GM12891 (cell line): ENCODE data around the gene LRRC59.

Source experiments
- POLR2A ChIP-seq: IDR thresholded peaks from 2 replicates; pipeline ENCODE4 v1.6.1; 2011; ENCODE audit warnings: low read depth, low read length, control low read depth
- POLR2AphosphoS5 ChIP-seq: IDR thresholded peaks from 2 replicates; pipeline ENCODE4 v1.6.1; 2011; ENCODE audit warnings: low read depth, low read length, control low read depth
- POU2F2 ChIP-seq: IDR thresholded peaks from 2 replicates; pipeline ENCODE4 v1.6.1; 2011; ENCODE audit warnings: low read depth, mild to moderate bottlenecking, control low read depth, low read length, moderate library complexity
- TAF1 ChIP-seq: IDR thresholded peaks from 2 replicates; pipeline ENCODE4 v1.6.1; 2011; ENCODE audit warnings: low read depth, low read length, control low read depth

GRCh38 chr17:50381260-50381815, 16.0 kb downstream of the LRRC59 start:
- no peak for TF ChIP-seq TAF1
- no peak for TF ChIP-seq POLR2A
- no peak for TF ChIP-seq POLR2AphosphoS5
- no peak for TF ChIP-seq POU2F2
